B cell (primary cell): Measurements from ENCODE around the gene GNAT2.

ENCODE experiments used
- EZH2 ChIP-seq: IDR thresholded peaks from 2 replicates; pipeline ENCODE4 v1.6.1; 2012; ENCODE audit warnings: borderline replicate concordance, low read depth, mild to moderate bottlenecking, moderate library complexity, low read length; ENCODE audit not compliant: insufficient read depth, poor library complexity, severe bottlenecking
- TF ChIP-seq, protein P1 (sequence below): fragments of 200-600 bp; IDR thresholded peaks from one replicate; pipeline ENCODE4 v1.8.0; 2022; ENCODE audit warnings: antibody characterized with exemption, mild to moderate bottlenecking

DNA sequence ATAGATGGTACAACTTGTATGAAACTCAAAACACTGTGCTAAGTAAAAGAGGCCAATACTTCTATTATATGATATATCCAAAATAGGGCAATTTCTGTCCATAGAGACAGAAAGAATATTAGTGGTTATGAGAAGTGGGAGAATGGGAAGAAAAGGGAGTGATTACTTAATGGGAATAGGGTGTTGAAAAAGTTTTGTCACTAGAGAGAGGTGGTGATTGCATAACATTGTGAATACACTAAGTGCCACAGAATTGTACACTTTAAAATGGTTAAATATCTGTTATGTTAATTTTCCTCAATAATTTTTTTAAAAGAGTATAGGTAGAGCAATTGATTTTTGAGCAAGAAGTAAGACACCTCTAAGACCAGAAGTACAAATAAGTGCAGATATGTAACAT lies 29.7 kb downstream of the GNAT2 start:
- TF ChIP-seq, protein P1, sequence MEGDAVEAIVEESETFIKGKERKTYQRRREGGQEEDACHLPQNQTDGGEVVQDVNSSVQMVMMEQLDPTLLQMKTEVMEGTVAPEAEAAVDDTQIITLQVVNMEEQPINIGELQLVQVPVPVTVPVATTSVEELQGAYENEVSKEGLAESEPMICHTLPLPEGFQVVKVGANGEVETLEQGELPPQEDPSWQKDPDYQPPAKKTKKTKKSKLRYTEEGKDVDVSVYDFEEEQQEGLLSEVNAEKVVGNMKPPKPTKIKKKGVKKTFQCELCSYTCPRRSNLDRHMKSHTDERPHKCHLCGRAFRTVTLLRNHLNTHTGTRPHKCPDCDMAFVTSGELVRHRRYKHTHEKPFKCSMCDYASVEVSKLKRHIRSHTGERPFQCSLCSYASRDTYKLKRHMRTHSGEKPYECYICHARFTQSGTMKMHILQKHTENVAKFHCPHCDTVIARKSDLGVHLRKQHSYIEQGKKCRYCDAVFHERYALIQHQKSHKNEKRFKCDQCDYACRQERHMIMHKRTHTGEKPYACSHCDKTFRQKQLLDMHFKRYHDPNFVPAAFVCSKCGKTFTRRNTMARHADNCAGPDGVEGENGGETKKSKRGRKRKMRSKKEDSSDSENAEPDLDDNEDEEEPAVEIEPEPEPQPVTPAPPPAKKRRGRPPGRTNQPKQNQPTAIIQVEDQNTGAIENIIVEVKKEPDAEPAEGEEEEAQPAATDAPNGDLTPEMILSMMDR, result no peak
- TF ChIP-seq EZH2, result no peak
